Measurements from ENCODE around the gene OPRD1.
"Not testable (repeated sequence)": the region's sequence is repeated elsewhere in the genome, so short reads cannot be mapped to it uniquely, and the experiment has no call there.

OPRD1 gene

GRCh38 chr1:28845786-28846543 lies 34.0 kb downstream of the OPRD1 start:
- DNase-seq (ENCODE audit: low read depth in 2 of 2) = no peak

- not testable (repeated sequence) for DNase-seq (ENCODE audit: low read depth in 2 of 2)
Measured at GRCh38 chr1:28847207-28847606, 35.2 kb downstream of the OPRD1 start.

- no peak for DNase-seq (ENCODE audit: low read depth in 2 of 2)
Measured at GRCh38 chr1:28848416-28848815, 36.4 kb downstream of the OPRD1 start.

GRCh38 chr1:28853093-28853742 lies 41.2 kb downstream of the OPRD1 start:
- DNase-seq (ENCODE audit: low read depth in 2 of 2) = no peak

- not testable (repeated sequence) for DNase-seq (ENCODE audit: low read depth in 2 of 2)
Measured at GRCh38 chr1:28854406-28854805, 42.4 kb downstream of the OPRD1 start.

- no peak for DNase-seq (ENCODE audit: low read depth in 2 of 2)
Measured at GRCh38 chr1:28855046-28855445, 43.1 kb downstream of the OPRD1 start.

GRCh38 chr1:28855469-28855951 lies 43.5 kb downstream of the OPRD1 start:
- DNase-seq (ENCODE audit: low read depth in 2 of 2) = no peak

- DNase-seq (ENCODE audit: low read depth in 2 of 2) = no peak
Measured at GRCh38 chr1:28855969-28856368, 44.0 kb downstream of the OPRD1 start.

GRCh38 chr1:28860332-28861073 lies 48.5 kb downstream of the OPRD1 start:
- DNase-seq (ENCODE audit: low read depth in 2 of 2) = no peak

GRCh38 chr1:28862571-28863403 lies 50.8 kb downstream of the OPRD1 start:
- DNase-seq (ENCODE audit: low read depth in 2 of 2) = no peak

GRCh38 chr1:28864695-28865094 lies 52.7 kb downstream of the OPRD1 start:
- no peak for DNase-seq (ENCODE audit: low read depth in 2 of 2)

GRCh38 chr1:28865997-28866650 lies 54.2 kb downstream of the OPRD1 start:
- no peak for DNase-seq (ENCODE audit: low read depth in 2 of 2)

- no peak for DNase-seq (ENCODE audit: low read depth in 2 of 2)
Measured at GRCh38 chr1:28867850-28868249, 55.9 kb downstream of the OPRD1 start.

- no peak for DNase-seq (ENCODE audit: low read depth in 2 of 2)
Measured at GRCh38 chr1:28869952-28870351, 58.0 kb downstream of the OPRD1 start.

GRCh38 chr1:28871631-28872401 lies 59.8 kb downstream of the OPRD1 start:
- no peak for DNase-seq (ENCODE audit: low read depth in 2 of 2)

GRCh38 chr1:28875134-28875533 lies 63.2 kb downstream of the OPRD1 start:
- DNase-seq (ENCODE audit: low read depth in 2 of 2) = not testable (repeated sequence)

GRCh38 chr1:28877132-28877781 lies 65.3 kb downstream of the OPRD1 start:
- DNase-seq (ENCODE audit: low read depth in 2 of 2) = peak; percentile 47 to 48

GRCh38 chr1:28878796-28879195 lies 66.8 kb downstream of the OPRD1 start:
- no peak for DNase-seq (ENCODE audit: low read depth in 2 of 2)

- peak; percentile 61 to 69 for DNase-seq (ENCODE audit: low read depth in 2 of 2)
Measured at GRCh38 chr1:28882009-28882628, 70.1 kb downstream of the OPRD1 start.

Data from stimulated activated CD8-positive, alpha-beta memory T cell treated with anti-CD3 and anti-CD28 coated beads, Interleukin-7, amount 100 ng/mL, for 4 hours (primary cell).